HG03060 (cell line): ENCODE results near the gene DNAAF1.
A peak's percentile ranks its signal among the peaks of the same experiment; 100 is the strongest.
"Not testable (repeated sequence)": the region's sequence is repeated elsewhere in the genome, so short reads cannot be mapped to it uniquely, and the experiment has no call there.

Source experiments
- ATAC-seq: cut with Tn5 transposase; IDR thresholded peaks from one replicate; pipeline ENCODE4 v1.9.1; 2021; ENCODE audit warnings: low read depth, moderate number of reproducible peaks; ENCODE audit not compliant: unreplicated experiment

Gene DNAAF1

DNA sequence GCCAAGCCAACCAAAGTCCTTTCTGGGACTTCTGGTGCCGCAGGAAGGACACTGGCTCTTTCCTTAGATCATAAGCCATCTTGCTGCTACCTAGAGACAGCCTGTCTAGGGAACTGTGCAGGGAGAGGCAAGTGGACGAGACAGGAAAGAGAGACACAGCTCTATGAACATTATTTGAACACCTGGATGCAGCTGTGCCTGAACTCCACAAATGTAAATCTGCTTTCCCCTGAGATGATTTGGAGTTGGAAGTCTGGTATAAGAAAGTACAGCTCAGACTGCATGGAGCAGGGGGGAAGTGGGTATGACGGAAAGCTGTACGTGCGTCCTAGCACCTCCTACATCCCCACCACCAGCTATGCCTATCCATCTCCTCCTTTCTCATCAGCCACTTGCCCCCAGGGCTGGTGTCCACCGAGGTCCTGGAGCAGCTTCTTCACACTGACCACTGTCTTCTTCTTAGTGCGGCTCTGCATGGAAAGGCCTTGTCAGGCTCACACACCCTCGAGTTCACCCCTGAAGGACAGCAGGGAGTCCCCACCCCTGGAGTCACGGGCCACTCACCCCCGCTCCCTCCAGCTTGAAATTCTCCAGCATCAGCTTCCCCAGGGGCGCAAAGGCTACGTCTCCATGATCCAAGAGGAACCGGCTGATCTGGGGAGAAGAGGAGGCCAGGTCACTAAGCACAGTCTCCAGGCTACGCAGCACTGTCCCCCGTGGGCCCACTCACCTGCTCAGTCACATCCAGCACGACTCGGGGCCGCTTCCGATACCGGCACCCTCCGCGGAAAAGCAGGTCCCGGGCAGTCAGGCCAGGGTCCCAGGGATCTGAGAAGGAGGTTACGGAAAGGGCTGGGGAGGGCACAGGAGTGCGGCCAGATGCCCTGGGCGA is 37.8 kb downstream of the DNAAF1 start:
- no peak for ATAC-seq

DNA sequence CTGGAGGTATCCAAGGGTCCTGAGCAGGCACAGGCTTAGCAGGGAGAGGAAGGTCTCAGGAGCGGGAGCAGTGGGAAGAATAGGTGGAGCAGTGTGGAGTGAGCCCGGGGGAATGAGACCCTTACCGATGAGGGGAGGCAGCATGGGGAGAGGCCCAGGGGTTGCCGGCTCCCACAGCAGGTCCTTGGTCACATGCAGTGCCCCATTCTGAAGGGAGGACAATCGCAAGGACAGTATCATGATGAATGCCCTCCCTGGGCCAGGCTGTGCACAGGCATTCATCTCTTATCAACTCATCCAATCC is 38.4 kb downstream of the DNAAF1 start:
- ATAC-seq = no peak

DNA sequence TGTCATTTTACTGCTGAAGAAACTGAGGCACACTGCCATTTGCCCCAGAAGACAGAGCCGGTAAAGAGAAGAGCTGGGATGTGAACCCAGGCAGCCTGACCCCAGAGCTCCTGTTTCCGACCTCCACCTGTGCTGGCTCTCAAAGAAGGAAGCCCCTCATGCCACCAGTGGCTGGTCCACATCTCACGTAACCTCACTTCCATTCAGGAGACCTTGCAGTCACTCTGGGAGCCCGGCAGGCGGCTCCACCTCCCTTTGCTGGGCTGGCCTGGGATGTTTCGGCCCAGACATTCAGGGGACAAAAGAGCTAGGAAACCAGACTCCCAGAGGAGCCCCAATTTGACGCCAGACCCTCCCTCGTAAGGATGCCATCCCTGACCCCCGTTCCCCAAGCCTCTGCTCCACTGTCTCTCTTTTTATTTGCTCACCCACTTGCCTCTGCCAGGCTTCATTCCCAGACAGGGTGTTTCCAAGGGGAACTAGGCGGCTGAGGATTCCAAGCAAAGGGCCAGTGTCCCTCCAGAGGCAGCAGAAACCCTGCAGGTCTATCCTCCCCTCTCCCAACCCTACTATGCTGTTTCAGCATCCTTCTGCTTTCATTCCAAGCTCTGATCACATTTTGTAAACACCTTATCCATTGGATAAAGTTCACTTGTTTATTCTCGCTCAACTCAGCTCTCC is 38.9 kb downstream of the DNAAF1 start:
- ATAC-seq = no peak

DNA sequence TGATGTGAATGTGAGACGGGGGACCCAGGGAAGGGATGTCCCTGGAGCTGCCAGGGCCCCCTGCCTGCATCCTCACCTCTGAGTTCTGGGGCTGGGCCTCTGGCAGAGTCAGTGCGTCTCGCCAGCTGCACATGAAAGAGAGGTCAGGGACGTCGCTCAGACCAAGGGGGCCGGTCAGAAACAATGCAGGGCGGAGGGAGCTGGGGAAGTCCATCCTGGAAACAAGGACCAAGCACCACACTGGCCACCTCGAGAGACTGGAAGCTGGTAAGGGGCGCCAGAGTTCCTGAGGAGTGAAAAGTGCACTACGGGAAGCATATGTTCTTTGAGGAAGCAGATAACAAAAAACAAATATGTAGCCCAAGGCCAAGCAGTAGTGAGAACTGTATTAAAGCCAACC is 39.7 kb downstream of the DNAAF1 start:
- no peak for ATAC-seq

DNA sequence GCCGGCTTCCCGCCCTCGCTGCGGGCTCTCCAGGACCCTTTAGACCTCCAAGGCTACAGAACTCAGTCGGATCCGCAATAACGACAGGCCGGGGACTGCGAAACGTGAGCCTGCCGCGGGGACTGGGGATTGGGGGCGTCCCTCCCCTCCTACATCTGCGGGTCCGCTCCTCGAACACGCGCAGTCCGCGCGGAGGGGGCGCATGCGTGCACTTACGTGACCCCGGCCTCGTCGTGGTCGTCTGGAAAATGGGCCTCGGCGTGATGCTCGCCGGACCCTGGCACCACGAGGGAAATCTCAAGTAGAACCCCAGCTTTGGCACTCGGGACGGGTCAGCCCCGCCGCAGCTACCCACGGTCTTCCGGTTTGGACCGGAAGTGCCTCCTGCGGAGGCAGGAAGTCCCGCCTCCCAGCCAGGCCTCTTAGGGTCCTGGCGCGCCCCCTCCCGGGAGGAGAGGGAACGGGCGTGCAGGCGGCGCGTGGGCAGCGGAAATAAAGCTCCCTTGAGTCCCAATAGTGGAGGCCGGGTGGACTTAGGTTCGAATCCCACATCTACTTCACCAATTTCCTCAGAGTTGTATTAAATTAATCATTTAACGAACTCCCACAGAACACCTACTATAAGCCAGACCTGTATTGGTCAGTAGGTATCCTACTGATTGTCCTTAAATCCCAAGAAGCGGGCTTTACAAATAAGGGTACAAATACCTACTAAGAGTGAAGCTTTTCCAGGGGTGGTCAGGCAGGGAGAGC is 41.8 kb downstream of the DNAAF1 start, which contains the start of gene TAF1C:
Gene TAF1C (minus strand): TSS at position 373 of the 753 bp plus-strand sequence. CDS start 2,069 bp downstream, outside the sequence.
- peak; percentile 68 for ATAC-seq

DNA sequence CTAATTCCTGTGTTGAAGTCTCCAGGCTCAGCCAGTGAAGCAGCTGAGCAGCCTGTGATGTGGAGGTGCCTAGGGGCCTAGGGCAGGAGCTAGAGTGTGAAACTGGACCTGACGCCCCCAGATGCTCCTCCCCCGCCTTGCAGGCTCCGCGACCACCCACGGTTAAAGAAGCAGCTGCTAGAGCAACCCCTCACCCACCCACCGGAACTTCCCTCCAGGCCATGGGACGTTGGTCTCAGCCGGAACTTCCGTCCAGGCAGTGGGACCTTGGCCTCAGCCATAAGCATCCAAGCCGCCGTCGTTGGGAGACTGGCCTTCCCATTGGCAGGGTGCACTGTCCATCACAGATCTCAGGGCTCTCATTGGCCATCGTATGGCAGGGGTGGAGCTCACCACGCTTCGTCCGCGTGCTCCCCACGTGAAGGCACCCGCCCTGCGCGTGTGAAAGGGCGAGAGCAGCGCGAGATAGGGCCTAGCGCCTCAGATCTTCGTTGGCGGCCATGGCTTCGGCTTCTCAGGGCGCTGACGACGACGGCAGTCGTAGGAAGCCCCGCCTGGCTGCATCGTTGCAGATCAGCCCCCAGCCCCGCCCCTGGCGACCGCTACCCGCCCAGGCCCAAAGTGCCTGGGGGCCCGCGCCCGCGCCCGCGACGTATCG is 45.8 kb downstream of the DNAAF1 start, which contains the start of gene ADAD2:
Gene ADAD2 (plus strand): TSS at position 427 of the 658 bp plus-strand sequence. CDS start 74 bp downstream, at position 501.
- no peak for ATAC-seq

DNA sequence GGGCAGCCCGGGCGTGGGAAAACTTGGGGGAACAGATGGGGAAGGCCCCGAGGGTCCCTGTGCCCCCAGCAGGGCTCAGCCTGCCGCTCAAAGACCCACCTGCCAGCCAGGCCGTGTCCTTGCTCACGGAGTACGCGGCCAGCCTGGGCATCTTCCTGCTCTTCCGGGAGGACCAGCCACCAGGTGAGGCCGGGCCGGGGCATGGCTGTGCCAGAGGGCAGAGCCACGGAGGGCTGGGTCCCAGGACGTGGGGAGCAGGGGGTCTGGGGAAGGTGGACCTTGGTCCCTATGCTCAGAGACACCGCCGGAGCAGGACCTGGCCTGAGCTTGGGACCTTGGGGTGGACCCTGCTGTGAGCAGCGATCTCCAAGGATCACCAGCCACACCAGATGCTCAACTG is 46.4 kb downstream of the DNAAF1 start:
- ATAC-seq = no peak

DNA sequence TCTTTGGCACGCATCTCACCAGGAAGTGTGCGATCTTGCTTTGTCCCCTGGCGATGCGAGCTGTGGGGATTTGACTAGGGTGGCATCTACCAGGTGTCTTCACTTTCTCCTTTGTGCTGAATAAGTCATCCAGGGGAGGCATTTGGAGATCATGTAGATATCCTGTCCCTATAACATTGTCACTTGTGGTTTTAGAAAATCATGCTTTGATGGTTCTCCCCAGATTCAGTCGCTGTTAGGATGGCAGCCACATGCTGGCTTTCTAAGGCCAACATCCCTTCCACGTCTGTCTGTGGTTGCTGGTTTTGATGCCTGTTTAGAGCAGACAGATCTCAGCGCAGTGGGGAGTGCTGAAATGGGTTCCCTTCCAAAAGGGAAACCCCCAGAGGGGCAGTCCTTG is 48.4 kb downstream of the DNAAF1 start:
- no peak for ATAC-seq

DNA sequence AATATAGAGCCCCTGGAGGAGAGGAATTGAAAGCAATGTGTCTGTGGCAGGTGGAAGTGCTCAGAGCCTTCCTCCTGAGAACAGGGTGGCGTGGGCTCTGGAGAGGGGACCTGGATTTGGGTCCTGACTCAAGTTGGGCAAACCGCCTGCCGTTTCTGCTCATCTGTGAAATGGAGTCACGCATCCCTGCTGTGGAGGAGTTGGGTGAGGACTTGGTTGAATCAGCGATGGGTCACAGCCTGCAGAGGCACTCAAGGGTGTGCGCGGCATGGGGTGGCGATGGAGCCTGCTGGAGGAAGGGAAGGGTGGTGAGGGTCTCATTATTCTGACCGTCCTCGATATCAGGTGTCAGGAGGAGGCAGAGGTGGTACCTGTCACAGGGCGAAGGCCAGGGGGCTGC is 48.9 kb downstream of the DNAAF1 start:
- no peak for ATAC-seq

DNA sequence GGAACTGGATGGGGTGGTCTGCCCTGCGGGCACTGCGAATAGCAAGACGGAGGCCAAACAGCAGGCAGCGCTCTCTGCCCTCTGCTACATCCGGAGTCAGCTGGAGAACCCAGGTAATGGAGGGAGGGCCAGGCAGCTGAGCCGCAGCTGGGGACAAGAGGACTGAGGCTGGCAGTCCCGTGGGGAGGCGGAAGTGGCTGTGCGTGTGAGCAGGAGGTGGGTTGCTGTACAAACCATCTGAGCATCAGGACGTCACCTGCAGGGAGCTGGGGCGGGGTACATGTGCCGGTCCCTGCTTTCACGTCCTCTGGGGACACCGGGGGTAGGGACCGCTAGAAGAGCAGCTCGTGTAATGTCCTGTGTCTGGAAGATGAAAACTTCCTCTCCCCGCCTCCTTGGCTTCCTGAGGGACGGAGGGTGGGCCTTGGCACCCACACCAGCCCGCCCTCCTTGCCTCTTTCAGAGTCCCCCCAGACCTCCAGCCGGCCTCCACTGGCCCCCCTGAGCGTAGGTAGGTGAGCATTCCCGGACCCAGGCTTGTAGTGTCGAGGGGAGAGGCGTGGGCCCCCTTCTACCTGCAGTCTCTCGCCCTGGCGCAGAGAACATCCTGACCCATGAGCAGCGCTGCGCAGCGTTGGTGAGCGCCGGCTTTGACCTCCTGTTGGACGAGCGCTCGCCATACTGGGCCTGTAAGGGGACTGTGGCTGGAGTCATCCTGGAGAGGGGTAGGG is 49.5 kb downstream of the DNAAF1 start:
- ATAC-seq = no peak

DNA sequence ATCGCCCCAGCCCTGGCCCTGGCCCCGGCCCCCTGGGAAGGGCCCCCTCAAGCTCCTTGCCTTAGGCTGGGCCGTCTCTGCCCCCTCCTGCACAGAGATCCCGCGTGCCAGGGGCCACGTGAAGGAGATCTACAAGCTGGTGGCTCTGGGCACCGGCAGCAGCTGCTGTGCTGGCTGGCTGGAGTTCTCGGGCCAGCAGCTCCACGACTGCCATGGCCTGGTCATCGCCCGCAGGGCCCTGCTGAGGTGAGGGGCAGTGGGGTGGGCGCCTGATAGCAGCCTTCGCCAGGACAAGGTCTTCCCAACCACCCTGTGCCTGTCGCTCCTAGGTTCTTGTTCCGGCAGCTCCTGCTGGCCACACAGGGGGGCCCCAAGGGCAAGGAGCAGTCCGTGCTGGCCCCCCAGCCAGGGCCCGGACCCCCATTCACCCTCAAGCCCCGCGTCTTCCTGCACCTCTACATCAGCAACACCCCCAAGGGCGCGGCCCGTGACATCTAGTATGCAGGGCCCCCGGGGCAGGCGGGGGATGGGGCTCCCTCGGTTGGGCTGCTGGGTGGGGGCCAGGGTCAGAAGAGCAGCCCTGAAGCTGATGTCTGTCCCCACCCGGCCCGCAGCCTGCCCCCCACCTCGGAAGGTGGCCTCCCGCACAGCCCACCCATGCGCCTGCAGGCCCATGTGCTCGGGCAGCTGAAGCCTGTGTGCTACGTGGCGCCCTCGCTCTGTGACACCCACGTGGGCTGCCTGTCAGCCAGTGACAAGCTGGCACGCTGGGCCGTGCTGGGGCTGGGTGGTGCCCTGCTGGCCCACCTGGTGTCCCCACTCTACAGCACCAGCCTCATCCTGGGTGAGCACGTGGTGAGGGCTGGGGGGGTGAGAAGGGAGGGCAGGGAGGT is 50.3 kb downstream of the DNAAF1 start:
- no peak for ATAC-seq

DNA sequence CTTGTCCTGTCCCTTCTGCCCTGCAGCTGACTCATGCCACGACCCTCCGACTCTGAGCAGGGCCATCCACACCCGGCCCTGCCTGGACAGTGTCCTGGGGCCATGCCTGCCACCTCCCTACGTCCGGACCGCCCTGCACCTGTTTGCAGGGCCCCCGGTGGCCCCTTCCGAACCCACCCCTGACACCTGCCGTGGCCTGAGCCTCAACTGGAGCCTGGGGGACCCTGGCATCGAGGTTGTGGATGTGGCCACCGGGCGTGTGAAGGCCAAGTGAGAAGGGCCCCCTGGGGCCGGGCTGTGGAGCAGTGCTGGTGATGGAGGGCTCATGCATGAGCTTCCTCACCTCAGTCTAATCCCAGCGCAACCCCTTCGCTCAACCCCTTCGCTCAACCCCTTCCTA is 51.0 kb downstream of the DNAAF1 start:
- no peak for ATAC-seq

DNA sequence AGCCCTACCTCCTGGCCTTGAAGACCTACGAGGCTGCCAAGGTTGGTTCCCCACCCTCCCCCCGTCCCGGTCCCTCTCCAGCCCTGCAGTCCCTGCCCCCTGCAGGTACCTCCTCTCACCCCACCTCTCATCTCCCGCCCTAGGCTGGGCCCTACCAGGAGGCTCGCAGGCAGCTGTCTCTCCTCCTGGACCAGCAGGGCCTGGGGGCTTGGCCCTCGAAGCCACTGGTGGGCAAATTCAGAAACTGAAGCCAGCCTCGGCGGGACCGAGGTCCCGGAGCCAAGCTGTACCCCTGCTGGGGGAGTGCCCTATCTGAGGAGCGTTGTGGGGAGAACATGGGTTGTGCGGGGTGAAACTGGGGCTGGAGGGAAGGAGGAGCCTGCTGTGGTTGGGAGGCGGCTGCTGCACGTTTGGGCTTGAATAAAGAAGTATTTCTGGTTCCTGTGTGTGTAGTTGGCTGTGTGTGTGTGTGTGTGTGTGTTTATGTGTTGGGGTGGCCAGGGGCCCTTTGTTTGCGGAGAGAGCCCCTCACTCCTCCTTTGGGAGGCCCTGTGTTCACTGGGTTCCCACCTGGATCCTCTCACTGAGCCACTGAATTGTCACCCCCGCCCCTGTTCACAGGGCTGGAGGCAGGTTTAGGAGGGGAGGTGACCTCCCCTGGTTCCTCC is 51.8 kb downstream of the DNAAF1 start:
- ATAC-seq = no peak

DNA sequence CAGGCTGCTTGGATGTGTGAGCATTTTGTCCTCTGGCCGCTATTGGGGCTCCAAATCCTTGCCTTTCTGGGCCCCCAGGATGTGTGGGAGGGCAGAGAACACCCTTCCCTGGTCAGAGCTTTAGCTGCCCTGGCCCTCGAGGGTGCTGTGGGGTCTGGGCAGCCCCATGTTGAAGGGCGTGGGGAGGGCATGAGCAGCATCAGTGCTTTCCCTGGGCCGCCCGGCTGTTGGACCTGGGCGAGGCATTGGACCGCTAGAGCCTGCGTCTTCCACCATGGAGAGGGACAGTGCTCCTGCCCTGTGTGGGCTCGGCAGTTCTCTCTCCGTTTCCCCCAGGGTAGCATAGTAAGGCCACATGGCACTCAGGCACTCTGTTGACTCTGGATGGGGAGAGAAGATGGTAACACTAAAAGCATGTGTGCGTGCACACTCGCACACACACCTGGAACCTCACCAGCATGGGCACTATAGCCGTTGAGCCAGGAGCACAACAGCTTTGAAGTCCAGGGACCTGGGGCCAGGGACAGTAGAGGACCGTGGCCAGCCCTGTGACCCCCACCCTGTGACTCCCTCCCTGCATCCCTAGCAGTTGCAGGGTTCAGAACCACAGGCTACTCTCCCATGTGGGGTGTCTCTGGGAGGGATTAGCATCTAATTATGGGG is 52.5 kb downstream of the DNAAF1 start:
- no peak for ATAC-seq

DNA sequence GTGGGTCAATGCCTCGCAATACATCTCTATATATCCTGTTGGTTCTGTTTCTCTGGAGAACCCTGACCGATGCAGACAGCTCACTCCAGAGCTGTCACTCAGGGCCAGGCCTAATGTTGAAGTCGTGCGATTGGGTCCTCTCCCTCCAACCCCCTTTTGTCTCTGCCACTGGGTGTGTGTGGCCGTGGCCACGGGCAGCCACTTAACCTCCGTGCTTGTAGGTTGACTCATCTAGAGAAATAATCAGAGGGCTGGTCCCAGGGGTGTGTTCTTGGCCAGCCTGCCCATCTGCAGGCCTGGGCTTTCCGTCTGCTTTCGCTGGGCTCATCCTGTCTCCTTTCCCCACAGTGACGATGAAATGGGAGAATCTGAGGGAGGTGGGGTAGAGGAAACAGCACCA is 53.3 kb downstream of the DNAAF1 start:
- no peak for ATAC-seq

DNA sequence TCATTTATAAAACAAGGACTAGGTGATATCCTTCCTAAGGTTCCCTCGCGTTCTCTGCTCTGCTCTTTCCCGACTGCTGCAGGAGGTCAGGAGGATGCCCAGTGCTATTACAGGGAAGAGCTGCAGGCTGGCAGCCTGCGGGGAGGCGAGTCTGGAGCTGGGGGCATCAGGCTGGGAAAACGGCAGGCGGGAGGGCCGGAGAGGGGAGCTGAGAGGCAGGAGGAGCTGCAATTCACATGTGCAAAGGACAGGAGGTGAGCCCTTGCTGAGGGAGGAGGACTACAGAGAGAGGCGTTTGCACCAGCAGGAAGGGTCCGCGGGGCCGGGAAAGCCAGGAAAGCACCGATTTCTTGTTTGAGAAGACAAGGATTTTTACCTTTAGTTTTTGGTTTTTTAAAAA is 54.0 kb downstream of the DNAAF1 start:
- ATAC-seq = no peak

DNA sequence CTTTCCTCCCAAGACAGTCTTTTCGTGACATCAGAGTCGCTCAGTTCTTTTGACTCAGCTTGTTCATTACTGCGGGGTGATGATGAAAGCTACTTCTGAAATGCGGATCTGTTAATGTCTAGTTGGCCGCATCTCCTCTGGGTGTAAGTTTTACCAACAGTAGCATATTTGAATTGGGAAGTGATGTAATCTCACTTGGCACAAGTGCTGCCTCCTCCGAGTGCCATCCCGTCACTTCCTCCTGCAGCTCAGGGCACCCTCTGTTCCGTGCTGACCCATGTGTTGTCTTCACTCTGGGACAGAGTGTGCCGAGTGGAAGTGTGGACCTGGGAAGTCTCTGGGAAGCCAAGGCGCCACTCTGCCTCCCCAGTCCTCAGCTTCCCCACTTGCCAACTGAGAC is 54.8 kb downstream of the DNAAF1 start:
- ATAC-seq = no peak

DNA sequence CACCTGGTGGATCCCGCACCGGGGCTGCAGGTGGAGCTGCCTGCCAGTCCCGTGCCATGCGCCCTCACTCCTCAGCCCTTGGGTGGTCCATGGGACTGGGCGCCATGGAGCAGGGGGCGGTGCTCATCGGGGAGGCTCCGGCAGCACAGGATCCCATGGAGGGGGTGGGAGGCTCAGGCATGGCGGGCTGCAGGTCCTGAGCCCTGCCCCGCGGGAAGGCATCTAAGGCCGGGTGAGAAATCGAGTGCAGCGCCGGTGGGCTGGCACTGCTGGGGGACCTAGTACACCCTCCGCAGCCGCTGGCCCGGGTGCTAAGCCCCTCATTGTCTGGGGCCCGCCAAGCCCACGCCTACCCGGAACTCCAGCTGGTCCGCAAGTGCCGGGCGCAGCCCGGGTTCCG is 59.4 kb downstream of the DNAAF1 start:
- ATAC-seq = not testable (repeated sequence)
